ENCODE measurements around the gene KNL1. TPM values are rescaled to one million over a fixed set of nuclear protein-coding genes. Genes with fewer than 3 reads are reported as not detected.

Gene KNL1
- total and polyA plus RNA-seq, 2 donors (not counting 3 experiments of a cell fraction or from before 2014, with no cell fraction given) = 4.0 to 31.8 TPM

GRCh38 chr15:40660686-40661085, 66.6 kb downstream of the KNL1 start:
- Histone ChIP-seq H3K36me3 (ENCODE audit: control insufficient read depth in 2 of 2, extremely low read depth in 1 of 2, insufficient read depth in 2 of 2, low read length in 2 of 2) (no peaks in the 10 kb centered on the region), H3K9me3 (replicated peaks; ENCODE audit: control insufficient read depth, insufficient read depth, low read length) (no peaks in the 10 kb centered on the region), H3K27me3 (ENCODE audit: control insufficient read depth in 2 of 2, insufficient read depth in 2 of 2, low read length in 2 of 2) (no peaks in the 10 kb centered on the region), H2AFZ (ENCODE audit: low read depth, low read length) (no peak overlapping the region), H3K9me1 (replicated peaks; ENCODE audit: control insufficient read depth, extremely low read depth, insufficient read depth, low read length) (no peaks in the 10 kb centered on the region), H3K9ac (replicated peaks; ENCODE audit: extremely low read depth, insufficient read depth, low read length) (no peak overlapping the region), H3K4me2 (ENCODE audit: insufficient read depth, low read length) (no peak overlapping the region), H3K79me2 (ENCODE audit: control insufficient read depth, insufficient read depth, low read length) (no peaks in the 10 kb centered on the region), H3K27ac (ENCODE audit: insufficient read depth, low read depth, low read length) (no peak overlapping the region), H4K20me1 (replicated peaks; ENCODE audit: control insufficient read depth, extremely low read depth, insufficient read depth, low read length) (no peaks in the 10 kb centered on the region), H3K4me1 (ENCODE audit: control insufficient read depth, extremely low read depth, insufficient read depth, low read length) (no peaks in the 10 kb centered on the region), H3K4me3 (replicated peaks in 1 of 3; ENCODE audit: insufficient read depth in 1 of 3, low read depth in 1 of 3, low read length in 3 of 3) (no peak overlapping the region)
- DNase-seq (ENCODE audit: low read depth, low spot score) (no peak), FAIRE-seq (no peak)
- BruUV-seq (replicated peaks) = no TSS peak
- intact Hi-C loops (cut with micrococcal nuclease) (no loop called here), dilution Hi-C loops (cut with MboI; ENCODE audit: extremely low pct_ligation_motif_present, low sequenced_read_pairs) (no loop called here)
- POLR2A ChIA-PET = no interaction called here
- CTCF ChIA-PET = interaction anchor here (0.7 kb wide), 1 partner anchor 21 kb away, joined by 3 read pairs; no protein-coding TSS in a partner anchor
- TF ChIP-seq FOS (IDR thresholded peaks at IDR 0.05; ENCODE audit: borderline replicate concordance, insufficient read depth, low read length) (no peak), POLR2A (IDR thresholded peaks at IDR 0.05; ENCODE audit: low read depth, low read length) (no peak), GATA2 (IDR thresholded peaks at IDR 0.05; ENCODE audit: insufficient read depth, insufficient read length, low read depth, low read length) (no peak), MAX (IDR thresholded peaks at IDR 0.05; ENCODE audit: insufficient read depth, insufficient read length) (no peak), JUN (IDR thresholded peaks at IDR 0.05; ENCODE audit: borderline replicate concordance, insufficient read depth, insufficient read length, low read depth) (no peak), CTCF (IDR thresholded peaks at IDR 0.05; ENCODE audit: extremely low read depth in 1 of 2, insufficient read depth in 1 of 2, low read depth in 1 of 2, low read length in 2 of 2) (no peak), EZH2 (IDR thresholded peaks at IDR 0.05; ENCODE audit: borderline replicate concordance, low read depth, low read length, severe bottlenecking) (no peak), MYC (IDR thresholded peaks at IDR 0.05; ENCODE audit: low read depth, low read length) (no peak), POLR2AphosphoS5 (IDR thresholded peaks at IDR 0.05; ENCODE audit: insufficient read depth, low read depth, low read length) (no peak)

Measured in endothelial cell of umbilical vein (primary cell).